GM23338 (cell line): ENCODE data around the gene CLCN1. TPM values are rescaled to one million over a fixed set of nuclear protein-coding genes. Genes with fewer than 3 reads are reported as not detected.

Experiments used
- ATAC-seq: fragments of 200-7000 bp; cut with Tn5 transposase; 3 replicates; pipeline ENCODE4 v1.9.1; 2020
- DNase-seq: peaks from one replicate; pipeline ENCODE4 v3.0.0-alpha.2; 2015; ENCODE audit warnings: low spot score
- H2AFZ ChIP-seq: fragments of 200-600 bp; sonication (generic); 2 replicates; pipeline ENCODE4 v1.8.0; 2016; ENCODE audit warnings: antibody characterized with exemption, mild to moderate bottlenecking, moderate library complexity
- H3F3A ChIP-seq: fragments of 200-600 bp; sonication (generic); replicated peaks from 2 replicates; pipeline ENCODE4 v1.8.0; 2017; ENCODE audit warnings: antibody characterized with exemption, mixed run types, low read depth
- H3K27ac ChIP-seq: fragments of 200-600 bp; sonication (generic); 2 replicates; pipeline ENCODE4 v1.6.1; 2016; ENCODE audit warnings: low read depth
- H3K27me3 ChIP-seq: fragments of 200-600 bp; sonication (generic); 2 replicates; pipeline ENCODE4 v1.8.0; 2016; ENCODE audit warnings: mild to moderate bottlenecking, mixed run types, moderate library complexity; ENCODE audit not compliant: insufficient read depth
- H3K36me3 ChIP-seq: fragments of 200-600 bp; sonication (generic); 2 replicates; pipeline ENCODE4 v1.8.0; 2016; ENCODE audit warnings: mild to moderate bottlenecking; ENCODE audit not compliant: insufficient read depth
- H3K4me1 ChIP-seq: fragments of 200-600 bp; sonication (generic); 2 replicates; pipeline ENCODE4 v1.8.0; 2016; ENCODE audit warnings: mild to moderate bottlenecking, moderate library complexity; ENCODE audit not compliant: insufficient read depth
- H3K4me2 ChIP-seq: fragments of 200-600 bp; sonication (generic); 2 replicates; pipeline ENCODE4 v1.7.1; 2017; ENCODE audit warnings: mixed run types
- H3K4me3 ChIP-seq: fragments of 200-600 bp; sonication (generic); 2 replicates; pipeline ENCODE4 v1.6.1; 2016; ENCODE audit warnings: mixed run types
- H3K79me2 ChIP-seq: fragments of 200-600 bp; sonication (generic); replicated peaks from 2 replicates; pipeline ENCODE4 v1.8.0; 2017; ENCODE audit warnings: mild to moderate bottlenecking; ENCODE audit not compliant: insufficient read depth
- H3K9me2 ChIP-seq: fragments of 200-600 bp; sonication (generic); 2 replicates; pipeline ENCODE4 v1.8.0; 2017; ENCODE audit not compliant: insufficient read depth
- H4K20me1 ChIP-seq: fragments of 200-600 bp; sonication (generic); replicated peaks from 2 replicates; pipeline ENCODE4 v1.8.0; 2017; ENCODE audit warnings: mild to moderate bottlenecking; ENCODE audit not compliant: insufficient read depth
- H3K27ac Mint-ChIP-seq: 2 replicates; pipeline ENCODE4 v1.8.0; 2020; ENCODE audit warnings: inconsistent platforms, mild to moderate bottlenecking, moderate library complexity, mixed read lengths
- H3K27me3 Mint-ChIP-seq: 3 replicates; pipeline ENCODE4 v1.8.0; 2022; ENCODE audit warnings: low read depth, mild to moderate bottlenecking, moderate library complexity, mixed read lengths, inconsistent platforms; ENCODE audit not compliant: insufficient read depth, poor library complexity
- H3K36me3 Mint-ChIP-seq: 3 replicates; pipeline ENCODE4 v1.8.0; 2021; ENCODE audit warnings: low read depth, mild to moderate bottlenecking, inconsistent platforms, moderate library complexity, mixed read lengths
- H3K4me1 Mint-ChIP-seq: 3 replicates; pipeline ENCODE4 v1.8.0; 2020; ENCODE audit warnings: mild to moderate bottlenecking, inconsistent platforms, mixed read lengths
- H3K4me3 Mint-ChIP-seq: 3 replicates; pipeline ENCODE4 v1.8.0; 2021; ENCODE audit warnings: moderate library complexity, mild to moderate bottlenecking, inconsistent platforms, mixed read lengths
- H3K9me3 Mint-ChIP-seq: 3 replicates; pipeline ENCODE4 v1.8.0; 2020; ENCODE audit warnings: moderate library complexity, mild to moderate bottlenecking, inconsistent platforms, mixed read lengths
- CREB1 ChIP-seq: fragments of 250-450 bp; sonication (Bioruptor Pico); IDR thresholded peaks from 2 replicates; pipeline ENCODE4 v1.5.0; 2020; ENCODE audit warnings: low read depth, mild to moderate bottlenecking, moderate library complexity
- CTCF ChIP-seq, 2 experiments: fragments of 200-600 bp in 1 of 2; sonication (generic) in 1 of 2; conservative IDR thresholded peaks; 2 replicates each; pipeline versions ENCODE4 v1.5.1 to v1.6.1; 2016 to 2017; ENCODE audit warnings: antibody characterized with exemption in 2 of 2, low read depth in 2 of 2, mild to moderate bottlenecking in 2 of 2, moderate library complexity in 1 of 2
- ETS1 ChIP-seq: IDR thresholded peaks from 2 replicates; pipeline ENCODE4 v1.6.1; 2016; ENCODE audit warnings: antibody characterized with exemption
- EZH2 ChIP-seq: fragments of 200-600 bp; sonication (generic); IDR thresholded peaks from one replicate; pipeline ENCODE4 v1.8.0; 2017; ENCODE audit warnings: antibody characterized with exemption, mild to moderate bottlenecking, low read depth; ENCODE audit not compliant: unreplicated experiment
- EZH2phosphoT487 ChIP-seq: fragments of 200-600 bp; sonication (generic); IDR thresholded peaks from one replicate; pipeline ENCODE4 v1.8.1; 2018; ENCODE audit warnings: antibody characterized with exemption; ENCODE audit not compliant: unreplicated experiment
- JUNB ChIP-seq: IDR thresholded peaks from one replicate; pipeline ENCODE4 v1.6.1; 2016; ENCODE audit warnings: antibody characterized with exemption; ENCODE audit not compliant: unreplicated experiment
- NANOG ChIP-seq: IDR thresholded peaks from 2 replicates; pipeline ENCODE4 v1.6.1; 2016; ENCODE audit warnings: antibody characterized with exemption, borderline replicate concordance
- POLR2AphosphoS5 ChIP-seq: IDR thresholded peaks from 2 replicates; pipeline ENCODE4 v1.6.1; 2016; ENCODE audit warnings: antibody characterized with exemption, low read depth
- REST ChIP-seq: IDR thresholded peaks from one replicate; pipeline ENCODE4 v1.6.1; 2018; ENCODE audit warnings: antibody characterized with exemption; ENCODE audit not compliant: unreplicated experiment
- STAT1 ChIP-seq: IDR thresholded peaks from one replicate; pipeline ENCODE4 v1.6.1; 2016; ENCODE audit warnings: antibody characterized with exemption; ENCODE audit not compliant: unreplicated experiment
- ZNF114 ChIP-seq: fragments of 250-450 bp; sonication (Bioruptor Pico); IDR thresholded peaks from 2 replicates; pipeline ENCODE4 v1.5.0; 2020; ENCODE audit warnings: mild to moderate bottlenecking, moderate library complexity
- ZNF331 ChIP-seq: fragments of 250-450 bp; sonication (Bioruptor Pico); IDR thresholded peaks from 2 replicates; pipeline ENCODE4 v1.5.0; 2020; ENCODE audit warnings: low read depth, mild to moderate bottlenecking, moderate library complexity
- ZNF462 ChIP-seq: fragments of 250-450 bp; sonication (Bioruptor Pico); IDR thresholded peaks from 2 replicates; pipeline ENCODE4 v1.5.0; 2020; ENCODE audit warnings: mild to moderate bottlenecking, moderate library complexity
- polyA plus RNA-seq: library from polyadenylated mRNA; unstranded; fragments of >200 nt; fragmentation: Nextera tagmentation; extraction: Ambion mirVana; gene quantifications from 2 replicates; pipeline ENCODE4 v1.2.1, GENCODE V29; 2016
- total RNA-seq: library from RNA; depleted of rRNA; stranded (reverse); fragments of >200 nt; shearing (Covaris generic); gene quantifications from 2 replicates; pipeline ENCODE4 v1.2.3, GENCODE V29; 2014

CLCN1 gene
- total and polyA plus RNA-seq, 2 experiments from 2014 or later = 0.38 to 0.48 TPM

GRCh38 chr7:143300959-143301935 lies 14.7 kb upstream of the CLCN1 start:
- H3K36me3 Mint-ChIP-seq = peaks cover 92% of the 10 kb centered on the region
- no peaks in the 10 kb centered on the region for H3K4me1 Mint-ChIP-seq
- TF ChIP-seq NANOG (no peak), STAT1 (no peak), POLR2AphosphoS5 (no peak), EZH2phosphoT487 (no peak), CTCF (conservative IDR thresholded peaks at IDR 0.05; ENCODE audit: low read depth in 2 of 2) (no peak), ZNF331 (CRISPR knock-in tag) (no peak), JUNB (no peak), ZNF462 (CRISPR knock-in tag) (no peak), CREB1 (no peak), ETS1 (no peak), REST (no peak), EZH2 (no peak), ZNF114 (CRISPR knock-in tag) (no peak)
- H3K79me2 ChIP-seq = peaks cover 6% of the 10 kb centered on the region
- H3K27me3 ChIP-seq = no peaks in the 10 kb centered on the region
- no peak overlapping the region for H3K27ac Mint-ChIP-seq
- peaks cover 80% of the 10 kb centered on the region for H3K36me3 ChIP-seq
- H3K4me3 Mint-ChIP-seq = no peak overlapping the region
- H3K4me3 ChIP-seq = no peak overlapping the region
- H3K9me3 Mint-ChIP-seq = no peaks in the 10 kb centered on the region
- H3K4me2 ChIP-seq = no peak overlapping the region
- no peaks in the 10 kb centered on the region for H3K9me2 ChIP-seq
- peaks cover 5% of the 10 kb centered on the region for H3K27me3 Mint-ChIP-seq
- DNase-seq (no peak), ATAC-seq (no peak)
- peaks cover 16% of the 10 kb centered on the region for H4K20me1 ChIP-seq
- H3K27ac ChIP-seq = no peak overlapping the region
- H3K4me1 ChIP-seq = no peaks in the 10 kb centered on the region
- peaks cover 5% of the 10 kb centered on the region; the same call in 1 of the 2 replicates for H3F3A ChIP-seq
- no peak overlapping the region for H2AFZ ChIP-seq
